Neural crest cell (in vitro differentiated cells): ENCODE measurements around the gene PON1. TPM values are rescaled to one million over a fixed set of nuclear protein-coding genes. Genes with fewer than 3 reads are reported as not detected.
A peak's percentile ranks its signal among the peaks of the same experiment; 100 is the strongest.

ENCODE experiments used
- DNase-seq: peaks from one replicate; pipeline ENCODE4 v3.0.0; 2021; ENCODE audit warnings: low read depth, mixed read lengths, low spot score
- H3K27ac Mint-ChIP-seq: one replicate; pipeline ENCODE4 v1.8.0; 2021; ENCODE audit warnings: mild to moderate bottlenecking, mixed read lengths; ENCODE audit not compliant: unreplicated experiment
- H3K27me3 Mint-ChIP-seq: 2 replicates; pipeline ENCODE4 v1.8.0; 2021; ENCODE audit warnings: low read depth, mild to moderate bottlenecking, mixed read lengths
- H3K36me3 Mint-ChIP-seq: 2 replicates; pipeline ENCODE4 v1.8.0; 2021; ENCODE audit warnings: low read depth, mild to moderate bottlenecking, mixed read lengths
- H3K4me1 Mint-ChIP-seq: 2 replicates; pipeline ENCODE4 v1.8.0; 2021; ENCODE audit warnings: mixed read lengths
- H3K4me3 Mint-ChIP-seq: one replicate; pipeline ENCODE4 v1.8.0; 2021; ENCODE audit warnings: mild to moderate bottlenecking, mixed read lengths
- H3K9me3 Mint-ChIP-seq: 2 replicates; pipeline ENCODE4 v1.8.0; 2021; ENCODE audit warnings: mixed read lengths
- long read RNA-seq: library from polyadenylated mRNA; unstranded; transcript quantifications from one replicate; pipeline ENCODE4 v2.0.0, GENCODE V29; 2020
- total RNA-seq: library from RNA; stranded (reverse); gene quantifications from 2 replicates; pipeline ENCODE4 v1.2.1, GENCODE V29; 2021
- TF ChIP-seq, protein P1 (sequence below): fragments of 200-600 bp; sonication (generic); conservative IDR thresholded peaks from 2 replicates; pipeline ENCODE4 v1.5.0; 2021; ENCODE audit warnings: antibody characterized with exemption, mild to moderate bottlenecking

Gene PON1
- total RNA-seq = not detected in 2 replicates
- long read RNA-seq = 0 reads

GRCh38 chr7:95324431-95324830 is at the start of gene PON1:
PON1 (minus strand) TSS chr7:95324532; CDS start chr7:95324475, 57 bp downstream.
- peak within 1 kb of the TSS; percentile 24 for H3K27ac Mint-ChIP-seq
- DNase-seq = no peak

DNA sequence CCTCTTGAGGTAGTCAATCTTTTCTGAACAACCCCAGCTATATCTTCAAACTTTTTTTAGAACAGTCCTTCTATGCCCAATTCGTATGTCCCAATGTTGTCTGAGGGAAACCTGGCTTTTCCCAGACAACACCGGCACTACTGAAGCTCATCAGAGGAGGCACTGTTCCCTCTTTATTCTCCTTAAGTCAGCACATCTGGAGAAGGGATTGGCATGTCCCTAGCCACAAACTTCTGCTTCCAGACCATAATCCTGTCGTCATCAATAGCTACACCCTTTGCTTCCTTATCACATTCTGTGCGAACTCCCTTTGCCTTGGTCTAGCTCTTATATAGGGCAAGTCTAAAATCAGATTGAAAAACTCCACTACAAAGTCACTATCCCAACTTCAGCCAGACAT is 49.0 kb upstream of the PON1 start:
- H3K27ac Mint-ChIP-seq = no peak overlapping the region
- DNase-seq = no peak
- peaks cover 6% of the 10 kb centered on the region for H3K36me3 Mint-ChIP-seq
- peaks cover 3% of the 10 kb centered on the region for H3K4me1 Mint-ChIP-seq
- no peaks in the 10 kb centered on the region for H3K27me3 Mint-ChIP-seq
- no peak overlapping the region for H3K4me3 Mint-ChIP-seq
- H3K9me3 Mint-ChIP-seq = peaks cover 8% of the 10 kb centered on the region
- TF ChIP-seq, protein P1, sequence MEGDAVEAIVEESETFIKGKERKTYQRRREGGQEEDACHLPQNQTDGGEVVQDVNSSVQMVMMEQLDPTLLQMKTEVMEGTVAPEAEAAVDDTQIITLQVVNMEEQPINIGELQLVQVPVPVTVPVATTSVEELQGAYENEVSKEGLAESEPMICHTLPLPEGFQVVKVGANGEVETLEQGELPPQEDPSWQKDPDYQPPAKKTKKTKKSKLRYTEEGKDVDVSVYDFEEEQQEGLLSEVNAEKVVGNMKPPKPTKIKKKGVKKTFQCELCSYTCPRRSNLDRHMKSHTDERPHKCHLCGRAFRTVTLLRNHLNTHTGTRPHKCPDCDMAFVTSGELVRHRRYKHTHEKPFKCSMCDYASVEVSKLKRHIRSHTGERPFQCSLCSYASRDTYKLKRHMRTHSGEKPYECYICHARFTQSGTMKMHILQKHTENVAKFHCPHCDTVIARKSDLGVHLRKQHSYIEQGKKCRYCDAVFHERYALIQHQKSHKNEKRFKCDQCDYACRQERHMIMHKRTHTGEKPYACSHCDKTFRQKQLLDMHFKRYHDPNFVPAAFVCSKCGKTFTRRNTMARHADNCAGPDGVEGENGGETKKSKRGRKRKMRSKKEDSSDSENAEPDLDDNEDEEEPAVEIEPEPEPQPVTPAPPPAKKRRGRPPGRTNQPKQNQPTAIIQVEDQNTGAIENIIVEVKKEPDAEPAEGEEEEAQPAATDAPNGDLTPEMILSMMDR = no peak

More at GRCh38 chr7:95324431-95324830, at the start of gene PON1:
- Mint-ChIP-seq H3K9me3 (peaks cover 13% of the 10 kb centered on the region), H3K4me1 (peaks cover 7% of the 10 kb centered on the region), H3K36me3 (no peaks in the 10 kb centered on the region), H3K4me3 (no peak within 1 kb of the TSS), H3K27me3 (peaks cover 13% of the 10 kb centered on the region)
- TF ChIP-seq, protein P1 = no peak

DNA sequence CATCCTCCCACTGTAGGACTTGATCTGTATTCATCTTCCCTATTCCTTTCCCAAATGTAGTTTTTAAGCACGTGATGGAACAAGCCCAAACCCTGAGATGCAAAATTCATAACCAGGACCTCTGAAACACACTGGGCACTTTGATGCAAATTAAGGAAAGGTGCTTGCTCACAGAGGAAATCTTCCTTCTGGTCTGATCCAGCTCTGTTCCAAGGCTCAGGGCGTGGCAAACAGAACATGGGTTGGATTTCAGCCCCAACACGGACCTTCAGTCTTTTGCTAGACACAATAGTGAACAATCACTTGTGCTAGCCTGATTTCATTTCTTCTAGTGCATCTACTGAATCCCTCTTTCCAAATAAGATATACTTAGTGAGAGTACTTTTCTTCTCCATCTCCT is 43.9 kb upstream of the PON1 start:
- Mint-ChIP-seq H3K36me3 (no peaks in the 10 kb centered on the region), H3K27ac (no peak overlapping the region), H3K27me3 (no peaks in the 10 kb centered on the region), H3K4me1 (no peaks in the 10 kb centered on the region), H3K9me3 (no peaks in the 10 kb centered on the region), H3K4me3 (no peak overlapping the region)
- DNase-seq = no peak
- TF ChIP-seq, protein P1 = no peak

GRCh38 chr7:95367606-95368005 is 43.3 kb upstream of the PON1 start:
- Mint-ChIP-seq H3K36me3 (no peaks in the 10 kb centered on the region), H3K4me3 (no peak overlapping the region), H3K9me3 (no peaks in the 10 kb centered on the region), H3K27ac (no peak overlapping the region), H3K4me1 (no peaks in the 10 kb centered on the region), H3K27me3 (no peaks in the 10 kb centered on the region)
- TF ChIP-seq, protein P1 = no peak
- DNase-seq = no peak

GRCh38 chr7:95365151-95365550 is 40.8 kb upstream of the PON1 start:
- no peaks in the 10 kb centered on the region for H3K36me3 Mint-ChIP-seq
- TF ChIP-seq, protein P1 = no peak
- DNase-seq = no peak
- no peaks in the 10 kb centered on the region for H3K27me3 Mint-ChIP-seq
- H3K9me3 Mint-ChIP-seq = no peaks in the 10 kb centered on the region
- no peak overlapping the region for H3K27ac Mint-ChIP-seq
- no peak overlapping the region for H3K4me3 Mint-ChIP-seq
- no peaks in the 10 kb centered on the region for H3K4me1 Mint-ChIP-seq

DNA sequence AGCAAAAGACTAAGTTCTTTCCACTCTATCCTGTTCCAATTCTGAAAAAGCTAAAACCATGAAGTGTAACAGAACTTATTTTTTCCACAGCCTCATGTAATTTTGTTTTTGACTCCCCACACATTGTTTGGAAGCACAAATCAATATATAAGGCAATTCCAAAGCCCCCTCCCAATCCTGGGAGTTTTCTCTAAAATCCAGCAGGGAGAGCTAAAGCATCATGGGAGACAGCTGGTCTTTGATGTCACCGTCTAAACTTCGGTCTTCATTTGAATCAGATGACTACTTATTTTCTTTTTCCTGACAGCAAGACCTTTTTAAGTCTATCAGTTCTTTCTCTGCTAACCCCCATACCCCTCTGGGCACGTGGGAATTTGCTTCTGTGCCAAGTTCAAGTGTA is 33.3 kb upstream of the PON1 start:
- Mint-ChIP-seq H3K27me3 (no peaks in the 10 kb centered on the region), H3K4me1 (no peaks in the 10 kb centered on the region), H3K9me3 (peaks cover 4% of the 10 kb centered on the region), H3K36me3 (no peaks in the 10 kb centered on the region), H3K4me3 (no peak overlapping the region), H3K27ac (peak overlapping the region; percentile 35)
- DNase-seq = no peak
- TF ChIP-seq, protein P1 = peak; percentile 12
